ENCODE data around the gene ITGB5.

DNA sequence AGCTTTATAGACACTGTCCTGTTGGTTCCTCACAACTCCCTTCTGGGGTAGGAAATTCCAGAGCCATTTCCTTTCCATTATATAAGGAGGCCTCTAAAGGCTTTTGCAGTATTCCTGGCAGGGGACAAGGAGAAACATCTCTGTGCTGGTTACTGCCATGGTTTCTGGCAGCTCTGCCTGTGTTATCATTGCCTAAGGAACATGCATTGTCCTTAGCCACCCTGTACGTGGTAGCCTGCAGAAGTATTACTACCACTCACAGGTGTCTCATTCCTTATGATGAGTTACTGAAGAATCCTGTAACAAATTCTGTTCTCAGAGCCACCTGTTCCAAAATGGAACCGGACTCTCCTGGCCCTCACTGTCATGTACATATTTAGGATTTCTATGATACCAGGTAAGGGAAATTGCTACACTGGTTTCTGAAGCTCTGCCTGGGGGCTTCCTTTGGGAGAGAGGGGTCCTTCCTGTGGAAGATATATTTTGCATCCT lies 98.9 kb downstream of the ITGB5 start:
- TF ChIP-seq, protein P1, sequence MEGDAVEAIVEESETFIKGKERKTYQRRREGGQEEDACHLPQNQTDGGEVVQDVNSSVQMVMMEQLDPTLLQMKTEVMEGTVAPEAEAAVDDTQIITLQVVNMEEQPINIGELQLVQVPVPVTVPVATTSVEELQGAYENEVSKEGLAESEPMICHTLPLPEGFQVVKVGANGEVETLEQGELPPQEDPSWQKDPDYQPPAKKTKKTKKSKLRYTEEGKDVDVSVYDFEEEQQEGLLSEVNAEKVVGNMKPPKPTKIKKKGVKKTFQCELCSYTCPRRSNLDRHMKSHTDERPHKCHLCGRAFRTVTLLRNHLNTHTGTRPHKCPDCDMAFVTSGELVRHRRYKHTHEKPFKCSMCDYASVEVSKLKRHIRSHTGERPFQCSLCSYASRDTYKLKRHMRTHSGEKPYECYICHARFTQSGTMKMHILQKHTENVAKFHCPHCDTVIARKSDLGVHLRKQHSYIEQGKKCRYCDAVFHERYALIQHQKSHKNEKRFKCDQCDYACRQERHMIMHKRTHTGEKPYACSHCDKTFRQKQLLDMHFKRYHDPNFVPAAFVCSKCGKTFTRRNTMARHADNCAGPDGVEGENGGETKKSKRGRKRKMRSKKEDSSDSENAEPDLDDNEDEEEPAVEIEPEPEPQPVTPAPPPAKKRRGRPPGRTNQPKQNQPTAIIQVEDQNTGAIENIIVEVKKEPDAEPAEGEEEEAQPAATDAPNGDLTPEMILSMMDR (IDR thresholded peaks at IDR 0.05): no peak
- TF ChIP-seq POLR2A (IDR thresholded peaks at IDR 0.05): no peak
